ENCODE data around the gene CERS6.

CERS6 gene

GRCh38 chr2:168538133-168538532 lies 82.1 kb downstream of the CERS6 start:
- DNase-seq, result no peak

- no peak for DNase-seq
These were observed 82.5 kb downstream of the CERS6 start for GRCh38 chr2:168538534-168538933.

- no peak for DNase-seq
These were observed 83.9 kb downstream of the CERS6 start for GRCh38 chr2:168539945-168540344.

- DNase-seq, result no peak
These were observed 85.8 kb downstream of the CERS6 start for GRCh38 chr2:168541858-168542257.

GRCh38 chr2:168543037-168543436 lies 87.0 kb downstream of the CERS6 start:
- DNase-seq, result no peak

GRCh38 chr2:168543935-168544334 lies 87.9 kb downstream of the CERS6 start:
- DNase-seq, result no peak

GRCh38 chr2:168545439-168546082 lies 89.5 kb downstream of the CERS6 start:
- DNase-seq, result no peak

- DNase-seq, result no peak
These were observed 94.6 kb downstream of the CERS6 start for GRCh38 chr2:168550670-168551069.

- no peak for DNase-seq
These were observed 96.4 kb downstream of the CERS6 start for GRCh38 chr2:168552450-168552856.

- no peak for DNase-seq
These were observed 99.2 kb downstream of the CERS6 start for GRCh38 chr2:168555283-168555682.

- no peak for DNase-seq
These were observed 103.1 kb downstream of the CERS6 start for GRCh38 chr2:168559187-168559586.

- no peak for DNase-seq
These were observed 104.9 kb downstream of the CERS6 start for GRCh38 chr2:168560817-168561499.

- no peak for DNase-seq
These were observed 105.9 kb downstream of the CERS6 start for GRCh38 chr2:168561991-168562390.

GRCh38 chr2:168562971-168563370 lies 106.9 kb downstream of the CERS6 start:
- DNase-seq, result no peak

GRCh38 chr2:168564641-168565040 lies 108.6 kb downstream of the CERS6 start:
- no peak for DNase-seq

- no peak for DNase-seq
These were observed 109.0 kb downstream of the CERS6 start for GRCh38 chr2:168565112-168565511.

GRCh38 chr2:168565512-168565911 lies 109.4 kb downstream of the CERS6 start:
- no peak for DNase-seq

GRCh38 chr2:168566974-168567665 lies 111.0 kb downstream of the CERS6 start:
- DNase-seq, result no peak

GRCh38 chr2:168567836-168568235 lies 111.8 kb downstream of the CERS6 start:
- DNase-seq, result no peak

GRCh38 chr2:168568476-168569267 lies 112.6 kb downstream of the CERS6 start:
- DNase-seq, result no peak

- DNase-seq, result no peak
These were observed 115.0 kb downstream of the CERS6 start for GRCh38 chr2:168571061-168571460.

- no peak for DNase-seq
These were observed 117.2 kb downstream of the CERS6 start for GRCh38 chr2:168573128-168573903.
